RWPE2 (cell line): ENCODE measurements around the gene SPATC1L.
A peak's percentile ranks its signal among the peaks of the same experiment; 100 is the strongest.
"Not testable (repeated sequence)": the region's sequence is repeated elsewhere in the genome, so short reads cannot be mapped to it uniquely, and the experiment has no call there.

ENCODE experiments used
- ATAC-seq: fragments of 200-7000 bp; cut with Tn5 transposase; 3 replicates; pipeline ENCODE4 v1.9.1; 2021; ENCODE audit warnings: low read depth
- DNase-seq: peaks from one replicate; pipeline ENCODE4 v3.0.0-alpha.2; 2020; ENCODE audit warnings: low spot score
- H3K27ac ChIP-seq: fragments of 450-650 bp; 2 replicates; pipeline ENCODE4 v1.5.1; 2017; ENCODE audit warnings: mild to moderate bottlenecking; ENCODE audit not compliant: poor library complexity, severe bottlenecking
- H3K27me3 ChIP-seq: fragments of 250-450 bp; sonication (Bioruptor Pico); 2 replicates; pipeline ENCODE4 v1.5.1; 2021; ENCODE audit warnings: mild to moderate bottlenecking, moderate library complexity; ENCODE audit not compliant: insufficient read depth, poor library complexity, severe bottlenecking
- H3K36me3 ChIP-seq: fragments of 250-450 bp; sonication (Bioruptor Pico); 2 replicates; pipeline ENCODE4 v1.5.1; 2020; ENCODE audit warnings: low read depth, mild to moderate bottlenecking, moderate library complexity
- H3K4me1 ChIP-seq: fragments of 250-450 bp; sonication (Bioruptor Pico); 2 replicates; pipeline ENCODE4 v1.5.1; 2021; ENCODE audit warnings: mild to moderate bottlenecking, moderate library complexity; ENCODE audit not compliant: insufficient read depth, poor library complexity, severe bottlenecking
- H3K4me3 ChIP-seq: fragments of 250-450 bp; sonication (Bioruptor Pico); 2 replicates; pipeline ENCODE4 v1.5.1; 2021; ENCODE audit warnings: mild to moderate bottlenecking, moderate library complexity; ENCODE audit not compliant: severe bottlenecking
- H3K9me3 ChIP-seq: fragments of 250-450 bp; sonication (Bioruptor Pico); 2 replicates; pipeline ENCODE4 v1.5.1; 2021; ENCODE audit warnings: mild to moderate bottlenecking, moderate library complexity; ENCODE audit not compliant: severe bottlenecking
- CTCF ChIP-seq: fragments of 450-650 bp; IDR thresholded peaks from one replicate; pipeline ENCODE4 v1.5.1; 2017; ENCODE audit warnings: mild to moderate bottlenecking, moderate library complexity; ENCODE audit not compliant: poor library complexity, severe bottlenecking

Gene SPATC1L

GRCh38 chr21:46205166-46205565 lies 20.9 kb upstream of the SPATC1L start:
- ATAC-seq (no peak), DNase-seq (peak; percentile 52)
- Histone ChIP-seq H3K9me3 (no peaks in the 10 kb centered on the region), H3K4me1 (no peaks in the 10 kb centered on the region), H3K27ac (no peak overlapping the region), H3K36me3 (peaks cover 85% of the 10 kb centered on the region), H3K4me3 (no peak overlapping the region), H3K27me3 (no peaks in the 10 kb centered on the region)
- TF ChIP-seq CTCF = no peak

GRCh38 chr21:46203203-46203600 lies 18.9 kb upstream of the SPATC1L start:
- DNase-seq (peak; percentile 27), ATAC-seq (no peak)
- Histone ChIP-seq H3K36me3 (peaks cover 90% of the 10 kb centered on the region), H3K9me3 (no peaks in the 10 kb centered on the region), H3K27ac (no peak overlapping the region), H3K27me3 (no peaks in the 10 kb centered on the region), H3K4me3 (no peak overlapping the region), H3K4me1 (no peaks in the 10 kb centered on the region)
- no peak for TF ChIP-seq CTCF

- H3K9me3 ChIP-seq = no peaks in the 10 kb centered on the region
- H3K27me3 ChIP-seq = no peaks in the 10 kb centered on the region
- H3K27ac ChIP-seq = no peak overlapping the region
- ATAC-seq (no peak), DNase-seq (peak; percentile 33)
- no peak for TF ChIP-seq CTCF
- H3K4me3 ChIP-seq = no peak overlapping the region
- peaks cover 90% of the 10 kb centered on the region for H3K36me3 ChIP-seq
- no peaks in the 10 kb centered on the region for H3K4me1 ChIP-seq
These were observed 18.4 kb upstream of the SPATC1L start for GRCh38 chr21:46202592-46203202.

- H3K27me3 ChIP-seq, H3K27ac ChIP-seq, ATAC-seq, H3K4me1 ChIP-seq, H3K4me3 ChIP-seq, H3K9me3 ChIP-seq, DNase-seq: not testable (repeated sequence)
- H3K36me3 ChIP-seq = peaks cover 90% of the 10 kb centered on the region
These were observed 16.9 kb upstream of the SPATC1L start for GRCh38 chr21:46200877-46201803.

GRCh38 chr21:46199436-46200373 lies 15.4 kb upstream of the SPATC1L start:
- DNase-seq (peak; percentile 24), ATAC-seq (no peak)
- Histone ChIP-seq H3K36me3 (peaks cover 90% of the 10 kb centered on the region), H3K27ac (no peak overlapping the region), H3K27me3 (no peaks in the 10 kb centered on the region), H3K4me1 (no peaks in the 10 kb centered on the region), H3K9me3 (no peaks in the 10 kb centered on the region), H3K4me3 (no peak overlapping the region)
- no peak for TF ChIP-seq CTCF
